Panc1 (cell line): ENCODE data around the gene RBM47. TPM values are rescaled to one million over a fixed set of nuclear protein-coding genes. Genes with fewer than 3 reads are reported as not detected.

Experiments
- ATAC-seq: fragments of 200-7000 bp; cut with Tn5 transposase; 2 replicates; pipeline ENCODE4 v1.9.1; 2020; ENCODE audit warnings: mild to moderate bottlenecking, moderate library complexity
- BruUV-seq: library from RNA; stranded (reverse); fragments of 400-500 nt; replicated peaks from 2 replicates; lab custom pipeline; 2021; lab: Mats Ljungman, UMichigan
- CTCF ChIA-PET: fragments of 300-600 bp; sonication (Branson Sonifier 250); formaldehyde crosslinking; loops from one replicate; lab custom pipeline; 2022; ENCODE audit warnings: antibody characterized with exemption; lab: Charles Lee
- POLR2A ChIA-PET: fragments of 300-600 bp; sonication (Branson Sonifier 250); formaldehyde crosslinking; loops from one replicate; lab custom pipeline; 2022; ENCODE audit warnings: antibody characterized with exemption; lab: Charles Lee
- DNase-seq: peaks from one replicate; pipeline ENCODE4 v3.0.0-alpha.2; 2010; ENCODE audit warnings: low read depth, low spot score
- H3K27ac ChIP-seq: 2 replicates; pipeline ENCODE4 v1.5.1; 2011; ENCODE audit warnings: mild to moderate bottlenecking, low read length, inconsistent platforms
- H3K27me3 ChIP-seq: fragments of 200-500 bp; sonication (Bioruptor generic); 2 replicates; pipeline ENCODE4 v1.6.0; 2014; ENCODE audit warnings: low read length, inconsistent platforms; ENCODE audit not compliant: control insufficient read depth, insufficient read depth
- H3K36me3 ChIP-seq: fragments of 200-500 bp; sonication (Bioruptor generic); 2 replicates; pipeline ENCODE4 v1.5.1; 2014; ENCODE audit warnings: inconsistent platforms, mild to moderate bottlenecking, low read length, moderate library complexity; ENCODE audit not compliant: control insufficient read depth, insufficient read depth
- H3K4me1 ChIP-seq: 2 replicates; pipeline ENCODE4 v1.5.1; 2011; ENCODE audit warnings: inconsistent platforms, mild to moderate bottlenecking, low read length, moderate library complexity; ENCODE audit not compliant: control insufficient read depth, insufficient read depth
- H3K4me3 ChIP-seq, 2 experiments: 2 replicates each; pipeline ENCODE4 v1.5.1; 2011 to 2012; ENCODE audit warnings: low read depth in 2 of 2, low read length in 2 of 2, mild to moderate bottlenecking in 2 of 2, inconsistent platforms in 1 of 2, moderate library complexity in 1 of 2
- H3K9me3 ChIP-seq: fragments of 200-500 bp; sonication (Bioruptor generic); 2 replicates; pipeline ENCODE4 v1.5.1; 2014; ENCODE audit warnings: low read depth, mild to moderate bottlenecking, inconsistent platforms, low read length, moderate library complexity; ENCODE audit not compliant: control insufficient read depth, insufficient read depth
- POLR2AphosphoS5 ChIP-seq: IDR thresholded peaks from 2 replicates; pipeline ENCODE4 v1.6.1; 2012; ENCODE audit warnings: mild to moderate bottlenecking, low read depth, low read length, moderate library complexity
- SIN3A ChIP-seq: IDR thresholded peaks from 2 replicates; pipeline ENCODE4 v1.6.1; 2012; ENCODE audit warnings: low read depth, mild to moderate bottlenecking, low read length, moderate library complexity, borderline replicate concordance; ENCODE audit not compliant: insufficient read depth
- TCF7L2 ChIP-seq: IDR thresholded peaks from 2 replicates; pipeline ENCODE4 v1.6.1; 2011; ENCODE audit warnings: mild to moderate bottlenecking, low read depth, low read length, inconsistent platforms
- in situ Hi-C: cut with HindIII; loops from 2 replicates; pipeline ENCODE4 v1.10.0; 2016; ENCODE audit warnings: low sequenced_read_pairs, low pct_unique_long_range_greater_than_20kb
- intact Hi-C: fragments of 100-400 bp; cut with micrococcal nuclease; formaldehyde crosslinking; loops from one replicate; pipeline ENCODE4 v1.10.0; 2022; ENCODE audit not compliant: unreplicated experiment
- total RNA-seq: library from RNA; stranded (reverse); gene quantifications from one replicate; pipeline ENCODE4 v1.2.1, GENCODE V29; 2021; ENCODE audit not compliant: unreplicated experiment
- TF ChIP-seq, protein P1 (sequence below), 2 experiments: IDR thresholded peaks; 2 replicates each; pipeline ENCODE4 v1.6.1; 2011 to 2012; ENCODE audit warnings: low read depth in 2 of 2, control low read depth in 1 of 2, low read length in 1 of 2, mild to moderate bottlenecking in 1 of 2, moderate library complexity in 1 of 2; ENCODE audit not compliant: insufficient read depth in 1 of 2
- TF ChIP-seq, protein P2 (sequence below): fragments of 450-650 bp; IDR thresholded peaks from 2 replicates; pipeline ENCODE4 v1.5.1; 2017; ENCODE audit warnings: mild to moderate bottlenecking

The RBM47 gene
- total RNA-seq, 1 experiment from 2014 or later, result 2.0 TPM

DNA sequence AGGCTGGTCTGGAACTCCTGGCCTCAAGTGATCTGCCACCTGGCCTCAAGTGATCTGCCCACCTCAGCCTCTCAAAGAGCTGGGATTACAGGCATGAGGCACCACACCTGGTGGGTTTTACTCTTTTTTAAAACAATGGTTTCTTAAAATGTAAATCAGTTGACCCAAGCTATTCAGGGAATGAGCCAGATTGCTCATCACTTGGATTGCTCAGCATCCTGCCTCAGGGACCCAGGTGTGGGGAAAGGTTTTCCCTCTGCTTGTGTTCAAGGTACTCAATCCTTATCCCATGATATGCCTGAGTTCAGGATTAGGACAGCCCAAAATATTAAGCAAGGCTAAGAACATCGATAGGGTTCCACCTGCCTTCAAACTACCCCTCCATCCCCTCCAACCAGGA is 227.1 kb downstream of the RBM47 start:
- TF ChIP-seq SIN3A (no peak), TCF7L2 (no peak), POLR2AphosphoS5 (no peak)
- TF ChIP-seq, protein P1, sequence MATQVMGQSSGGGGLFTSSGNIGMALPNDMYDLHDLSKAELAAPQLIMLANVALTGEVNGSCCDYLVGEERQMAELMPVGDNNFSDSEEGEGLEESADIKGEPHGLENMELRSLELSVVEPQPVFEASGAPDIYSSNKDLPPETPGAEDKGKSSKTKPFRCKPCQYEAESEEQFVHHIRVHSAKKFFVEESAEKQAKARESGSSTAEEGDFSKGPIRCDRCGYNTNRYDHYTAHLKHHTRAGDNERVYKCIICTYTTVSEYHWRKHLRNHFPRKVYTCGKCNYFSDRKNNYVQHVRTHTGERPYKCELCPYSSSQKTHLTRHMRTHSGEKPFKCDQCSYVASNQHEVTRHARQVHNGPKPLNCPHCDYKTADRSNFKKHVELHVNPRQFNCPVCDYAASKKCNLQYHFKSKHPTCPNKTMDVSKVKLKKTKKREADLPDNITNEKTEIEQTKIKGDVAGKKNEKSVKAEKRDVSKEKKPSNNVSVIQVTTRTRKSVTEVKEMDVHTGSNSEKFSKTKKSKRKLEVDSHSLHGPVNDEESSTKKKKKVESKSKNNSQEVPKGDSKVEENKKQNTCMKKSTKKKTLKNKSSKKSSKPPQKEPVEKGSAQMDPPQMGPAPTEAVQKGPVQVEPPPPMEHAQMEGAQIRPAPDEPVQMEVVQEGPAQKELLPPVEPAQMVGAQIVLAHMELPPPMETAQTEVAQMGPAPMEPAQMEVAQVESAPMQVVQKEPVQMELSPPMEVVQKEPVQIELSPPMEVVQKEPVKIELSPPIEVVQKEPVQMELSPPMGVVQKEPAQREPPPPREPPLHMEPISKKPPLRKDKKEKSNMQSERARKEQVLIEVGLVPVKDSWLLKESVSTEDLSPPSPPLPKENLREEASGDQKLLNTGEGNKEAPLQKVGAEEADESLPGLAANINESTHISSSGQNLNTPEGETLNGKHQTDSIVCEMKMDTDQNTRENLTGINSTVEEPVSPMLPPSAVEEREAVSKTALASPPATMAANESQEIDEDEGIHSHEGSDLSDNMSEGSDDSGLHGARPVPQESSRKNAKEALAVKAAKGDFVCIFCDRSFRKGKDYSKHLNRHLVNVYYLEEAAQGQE (IDR thresholded peaks at IDR 0.05; ENCODE audit: insufficient read depth in 1 of 2, low read depth in 2 of 2, low read length in 1 of 2), result no peak
- TF ChIP-seq, protein P2, sequence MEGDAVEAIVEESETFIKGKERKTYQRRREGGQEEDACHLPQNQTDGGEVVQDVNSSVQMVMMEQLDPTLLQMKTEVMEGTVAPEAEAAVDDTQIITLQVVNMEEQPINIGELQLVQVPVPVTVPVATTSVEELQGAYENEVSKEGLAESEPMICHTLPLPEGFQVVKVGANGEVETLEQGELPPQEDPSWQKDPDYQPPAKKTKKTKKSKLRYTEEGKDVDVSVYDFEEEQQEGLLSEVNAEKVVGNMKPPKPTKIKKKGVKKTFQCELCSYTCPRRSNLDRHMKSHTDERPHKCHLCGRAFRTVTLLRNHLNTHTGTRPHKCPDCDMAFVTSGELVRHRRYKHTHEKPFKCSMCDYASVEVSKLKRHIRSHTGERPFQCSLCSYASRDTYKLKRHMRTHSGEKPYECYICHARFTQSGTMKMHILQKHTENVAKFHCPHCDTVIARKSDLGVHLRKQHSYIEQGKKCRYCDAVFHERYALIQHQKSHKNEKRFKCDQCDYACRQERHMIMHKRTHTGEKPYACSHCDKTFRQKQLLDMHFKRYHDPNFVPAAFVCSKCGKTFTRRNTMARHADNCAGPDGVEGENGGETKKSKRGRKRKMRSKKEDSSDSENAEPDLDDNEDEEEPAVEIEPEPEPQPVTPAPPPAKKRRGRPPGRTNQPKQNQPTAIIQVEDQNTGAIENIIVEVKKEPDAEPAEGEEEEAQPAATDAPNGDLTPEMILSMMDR, result no peak
- Histone ChIP-seq H3K27ac (no peak overlapping the region), H3K4me1 (no peaks in the 10 kb centered on the region), H3K27me3 (no peaks in the 10 kb centered on the region), H3K4me3 (no peak overlapping the region), H3K9me3 (no peaks in the 10 kb centered on the region), H3K36me3 (no peaks in the 10 kb centered on the region)
- intact Hi-C loops (no loop called here), in situ Hi-C loops (no loop called here)
- no TSS peak for BruUV-seq
- no peak for DNase-seq
- ATAC-seq, result no peak
- ChIA-PET POLR2A (no interaction called here), CTCF (no interaction called here)

DNA sequence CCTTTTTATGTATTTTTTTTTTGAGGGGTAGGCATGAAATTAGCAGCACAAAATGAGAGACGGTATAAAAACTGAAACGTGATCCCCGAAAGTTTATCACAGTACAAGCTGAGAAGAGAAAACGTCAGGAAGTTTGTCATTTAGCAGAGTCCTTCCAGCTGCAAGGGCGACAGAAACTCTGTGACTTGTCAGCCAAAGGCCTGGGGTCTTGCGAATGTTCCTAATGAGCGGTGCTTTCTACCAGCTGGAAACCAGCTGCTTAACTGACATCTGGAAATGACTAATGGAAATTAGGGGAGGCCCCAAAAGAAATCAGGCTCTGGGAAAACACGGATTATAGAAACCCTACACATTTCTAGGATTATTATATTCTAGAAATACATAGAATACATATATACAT is 228.0 kb downstream of the RBM47 start:
- BruUV-seq, result no TSS peak
- no peak overlapping the region for H3K4me3 ChIP-seq
- H3K4me1 ChIP-seq, result no peaks in the 10 kb centered on the region
- ChIA-PET CTCF (no interaction called here), POLR2A (interaction anchor here (0.6 kb wide), 1 partner anchor 175 kb away, joined by 4 read pairs; no protein-coding TSS in a partner anchor)
- H3K9me3 ChIP-seq, result no peaks in the 10 kb centered on the region
- H3K27ac ChIP-seq, result no peak overlapping the region
- H3K27me3 ChIP-seq, result no peaks in the 10 kb centered on the region
- H3K36me3 ChIP-seq, result no peaks in the 10 kb centered on the region
- in situ Hi-C loops, result no loop called here
- intact Hi-C loops, result no loop called here
- DNase-seq (no peak), ATAC-seq (no peak)
- TF ChIP-seq TCF7L2 (no peak), SIN3A (no peak), POLR2AphosphoS5 (no peak)
- TF ChIP-seq, protein P1 (IDR thresholded peaks at IDR 0.05; ENCODE audit: insufficient read depth in 1 of 2, low read depth in 2 of 2, low read length in 1 of 2), result no peak
- TF ChIP-seq, protein P2, result no peak
